Measurements from ENCODE around the gene BSPH1.
"Not testable (repeated sequence)": the region's sequence is repeated elsewhere in the genome, so short reads cannot be mapped to it uniquely, and the experiment has no call there.

The BSPH1 gene, protein sequence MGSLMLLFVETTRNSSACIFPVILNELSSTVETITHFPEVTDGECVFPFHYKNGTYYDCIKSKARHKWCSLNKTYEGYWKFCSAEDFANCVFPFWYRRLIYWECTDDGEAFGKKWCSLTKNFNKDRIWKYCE

DNA sequence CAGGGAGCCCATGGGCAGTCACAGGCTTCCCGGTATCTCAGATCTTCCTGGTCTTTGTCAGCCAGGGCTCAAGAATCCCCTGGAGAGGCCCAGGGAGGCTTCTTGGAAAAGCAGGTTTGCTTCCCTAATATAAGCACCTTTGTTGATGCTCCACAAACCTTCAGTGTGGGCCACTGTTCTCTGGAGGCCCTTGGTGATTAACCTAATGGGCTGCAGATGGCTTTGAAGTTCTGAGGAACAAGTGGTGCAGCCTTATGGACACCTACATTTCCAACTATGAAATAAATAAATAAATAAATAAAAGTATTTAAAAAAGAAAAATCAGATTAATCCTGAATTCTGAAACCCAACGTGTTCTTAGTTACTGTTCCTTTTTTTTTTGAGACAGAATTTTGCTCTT lies at the start of gene BSPH1:
Gene BSPH1, minus strand, starts transcription at position 101 of the 400 bp plus-strand sequence. Its CDS starts 89 bp downstream, at position 12.
- DNase-seq, result no peak

DNA sequence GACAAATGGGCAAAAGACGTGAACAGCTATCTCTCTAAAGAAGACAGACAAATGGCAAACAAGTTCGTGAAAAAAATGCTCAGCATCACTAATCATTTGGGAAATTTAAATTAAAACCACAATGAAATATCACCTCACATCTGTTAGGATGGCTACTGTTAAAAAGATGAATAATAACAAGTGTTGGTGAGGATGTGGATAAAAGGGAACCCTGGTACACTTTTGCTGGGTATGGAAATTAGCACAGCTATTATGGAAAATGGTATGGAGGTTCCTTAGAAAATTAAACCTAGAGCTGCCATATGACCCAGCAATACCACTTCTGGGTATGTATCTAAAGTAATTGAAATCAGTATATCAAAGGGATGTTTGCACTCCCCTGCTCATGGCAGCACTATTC lies 44.8 kb upstream of the BSPH1 start:
- DNase-seq, result no peak

DNA sequence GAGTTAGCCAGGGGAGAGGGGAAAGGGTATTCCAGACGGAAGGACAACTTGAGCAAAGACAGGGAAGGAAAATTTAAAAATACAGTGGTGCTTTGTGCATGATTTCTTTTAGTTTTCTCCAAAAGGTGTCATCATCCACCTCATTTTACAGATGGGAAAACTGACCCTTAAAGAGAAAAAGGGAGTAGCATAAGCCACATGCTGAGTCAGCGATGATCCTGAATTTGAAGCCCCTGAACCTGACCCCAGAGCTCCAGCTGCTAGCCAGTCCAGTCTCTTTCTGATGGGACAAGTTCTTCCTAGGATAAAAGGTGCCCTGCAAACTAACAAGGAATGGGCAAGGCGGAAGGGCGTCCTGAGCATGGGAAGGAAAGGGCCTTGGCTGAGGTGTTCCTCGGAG lies 41.6 kb upstream of the BSPH1 start:
- DNase-seq, result no peak

DNA sequence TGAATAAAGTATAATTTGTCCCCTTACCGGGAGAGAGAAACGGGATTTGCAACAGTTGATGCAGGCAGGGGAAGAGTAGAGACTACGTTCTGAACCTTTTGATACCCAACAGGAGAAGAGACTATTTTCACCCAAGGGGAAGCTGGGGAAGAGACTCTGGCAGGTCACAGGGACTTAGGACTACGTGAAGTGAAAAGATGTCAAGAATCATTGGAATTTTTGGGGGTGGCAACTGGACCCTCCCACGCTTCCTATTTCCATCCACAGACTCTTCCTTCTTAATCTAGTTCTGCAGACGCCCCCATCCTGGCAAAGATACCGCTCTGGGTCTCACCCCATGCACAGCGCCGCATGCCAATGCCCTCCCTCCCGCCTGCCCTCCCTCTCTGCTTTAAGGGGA lies 38.1 kb upstream of the BSPH1 start:
- DNase-seq, result no peak

DNA sequence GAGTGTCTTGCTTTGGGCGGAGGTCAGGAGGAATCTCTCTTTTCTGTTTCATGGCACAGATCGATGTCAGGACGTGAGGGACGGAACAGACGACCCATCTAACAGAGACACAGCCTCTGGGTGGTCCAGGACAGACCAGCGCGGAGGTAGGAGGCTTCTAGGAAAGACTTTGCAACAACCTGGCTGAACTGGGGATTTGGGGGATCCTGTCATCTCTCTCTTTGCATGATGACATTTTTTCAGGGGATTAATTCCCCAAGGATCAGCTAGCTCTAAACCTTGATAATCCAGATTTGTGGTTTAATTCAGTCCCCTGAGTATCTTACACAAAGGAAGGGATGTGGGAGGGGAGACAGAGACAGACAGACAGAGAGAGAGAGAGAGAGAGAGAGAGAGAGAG lies 37.5 kb upstream of the BSPH1 start:
- DNase-seq, result no peak

DNA sequence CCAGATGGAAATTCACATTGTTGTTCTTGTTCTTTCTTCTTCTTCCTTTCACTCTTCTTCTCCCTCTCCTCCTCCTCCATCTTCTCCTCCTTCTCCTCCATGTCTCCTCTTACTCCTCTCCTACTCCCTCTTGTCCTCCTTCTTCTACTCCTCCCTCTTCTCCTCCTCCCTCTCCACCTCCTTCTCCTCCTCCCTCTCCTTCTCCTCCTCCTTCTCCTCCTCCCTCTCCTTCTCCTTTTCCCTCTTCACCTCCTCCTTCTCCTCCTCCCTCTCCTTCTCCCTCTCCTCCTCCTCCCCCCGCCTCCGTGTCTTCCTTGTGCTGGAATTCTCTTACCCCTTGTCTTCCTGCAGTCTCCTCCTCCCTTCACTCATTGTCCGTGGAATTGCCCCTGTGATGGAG lies 33.5 kb upstream of the BSPH1 start:
- DNase-seq, result no peak

DNA sequence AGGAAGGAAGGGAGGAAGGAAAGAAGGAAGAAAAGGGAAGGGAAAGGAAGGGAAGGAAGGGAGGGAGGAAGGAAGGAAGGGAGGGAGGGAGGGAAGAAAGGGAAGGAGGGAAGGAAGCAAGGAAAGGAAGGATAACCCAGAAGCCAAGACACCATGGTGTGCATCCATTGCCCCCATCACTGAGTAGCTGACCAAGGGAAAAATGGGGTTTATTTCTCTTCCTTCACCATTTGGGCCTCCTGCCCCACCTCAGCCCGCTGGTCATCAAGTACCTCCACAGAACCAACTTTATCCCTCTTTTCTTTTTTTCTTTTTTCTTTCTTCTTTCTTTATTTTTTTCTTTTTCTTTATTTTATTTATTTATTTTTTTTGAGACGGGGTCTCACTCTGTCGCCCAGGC lies 31.5 kb upstream of the BSPH1 start:
- DNase-seq, result no peak

DNA sequence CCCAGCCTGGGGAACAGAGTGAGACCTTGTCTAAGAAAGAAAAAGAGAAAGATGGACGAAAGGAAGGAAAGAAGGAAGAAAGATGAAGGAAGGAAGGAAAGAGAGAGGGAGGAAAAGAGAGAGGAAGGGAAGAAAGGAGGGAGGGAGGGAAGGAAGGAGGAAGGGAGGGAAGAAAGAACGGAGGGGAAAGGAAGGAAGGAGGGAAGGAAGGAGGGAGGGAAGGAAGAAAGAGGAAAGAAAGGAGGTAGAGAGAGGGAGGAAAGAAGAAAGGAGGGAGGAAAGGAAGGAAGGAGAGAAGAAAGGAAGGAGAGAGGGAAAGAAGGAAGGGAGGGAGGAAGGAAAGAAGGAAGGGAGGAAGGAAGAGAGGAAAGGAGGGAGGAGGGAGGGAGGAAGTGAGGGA lies 31.0 kb upstream of the BSPH1 start:
- DNase-seq, result no peak

DNA sequence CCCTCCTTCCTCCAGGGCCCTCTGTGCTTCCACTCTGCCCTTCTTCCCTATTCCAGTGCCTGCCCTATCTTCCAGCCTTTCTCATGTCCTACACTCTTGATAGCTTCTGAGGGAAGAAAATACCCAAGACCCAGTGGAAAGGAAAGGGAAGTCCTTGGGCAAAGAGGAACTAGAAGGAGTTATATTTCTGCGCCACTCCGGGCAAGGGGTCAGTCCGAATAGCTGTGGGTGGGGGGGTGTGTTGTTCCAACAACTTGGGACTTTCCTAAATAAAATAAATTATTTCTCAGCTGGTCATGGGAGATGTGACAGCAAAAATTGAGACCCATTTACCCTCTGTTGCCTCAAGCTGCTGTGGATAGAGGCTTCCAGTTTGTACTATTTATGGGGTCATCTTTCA lies 28.7 kb upstream of the BSPH1 start:
- DNase-seq, result no peak

DNA sequence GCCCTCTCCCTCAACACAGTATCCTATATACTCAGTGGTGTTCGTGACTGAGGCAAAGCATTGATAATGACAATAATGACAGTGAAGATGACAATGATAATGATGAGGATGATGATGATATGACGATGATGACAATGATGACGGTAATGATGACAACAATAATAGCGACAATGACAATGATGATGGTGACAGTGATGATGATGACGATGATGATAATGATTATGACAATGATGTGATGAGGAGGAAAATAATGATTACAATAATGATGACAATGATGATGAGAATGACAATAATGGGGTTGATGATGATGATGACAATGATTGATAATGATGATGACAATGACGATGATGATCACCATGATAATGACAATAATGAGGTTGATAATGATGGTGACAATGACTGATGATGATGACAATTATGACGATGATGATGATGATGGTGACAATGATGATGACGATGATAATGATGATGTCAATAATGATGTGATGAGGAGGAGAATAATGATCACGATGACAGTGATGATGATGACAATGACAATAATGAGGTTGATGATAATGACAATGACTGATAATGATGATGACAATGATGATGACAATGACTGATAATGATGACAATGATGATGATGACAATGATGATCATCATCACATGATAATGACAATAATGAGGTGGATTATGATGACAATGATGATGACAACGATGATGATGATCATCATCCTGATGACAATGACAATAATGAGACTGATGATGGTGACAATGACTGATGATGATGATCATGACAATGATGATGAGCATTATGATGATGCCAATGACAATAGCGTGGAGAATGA lies 19.2 kb upstream of the BSPH1 start:
- DNase-seq, result no peak

DNA sequence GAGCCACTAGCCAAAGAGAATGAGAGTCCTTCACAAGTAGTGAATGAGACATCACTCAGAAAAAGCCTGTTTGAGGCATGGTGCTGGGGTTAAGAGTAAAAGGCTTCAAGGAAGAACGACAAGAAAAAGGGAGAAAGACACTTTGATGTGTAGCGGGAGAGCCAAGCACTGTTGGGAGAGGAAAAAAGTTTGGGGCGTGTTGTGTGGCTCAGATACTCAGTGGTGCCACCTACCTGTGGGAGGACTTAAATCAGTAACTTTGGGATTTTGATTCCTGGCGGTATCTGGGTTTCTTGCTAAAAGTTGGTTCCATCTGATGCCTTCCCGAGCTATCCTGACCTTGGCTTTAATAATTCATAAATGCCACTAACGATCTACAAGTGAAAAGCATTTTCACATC lies 14.8 kb upstream of the BSPH1 start:
- DNase-seq, result no peak

DNA sequence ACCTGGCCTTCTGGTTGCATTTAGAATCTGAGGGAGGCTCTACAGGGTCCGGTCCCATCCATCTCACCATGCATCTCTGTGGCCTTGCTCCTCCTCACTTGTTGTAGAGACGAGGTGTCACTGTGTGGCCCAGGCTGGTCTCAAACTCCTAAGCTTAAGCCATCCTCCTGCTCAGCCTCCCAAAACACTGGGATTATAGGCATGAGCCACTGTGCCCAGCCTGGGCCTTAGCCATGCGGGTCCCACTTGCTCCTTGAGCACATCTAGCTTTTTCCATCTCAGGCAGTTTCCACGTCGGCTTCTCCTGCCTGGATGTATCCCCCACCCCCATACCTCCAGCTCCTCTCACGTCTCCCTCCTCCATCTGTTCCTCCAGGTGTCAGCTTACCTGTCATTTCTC lies 12.3 kb upstream of the BSPH1 start:
- no peak for DNase-seq

DNA sequence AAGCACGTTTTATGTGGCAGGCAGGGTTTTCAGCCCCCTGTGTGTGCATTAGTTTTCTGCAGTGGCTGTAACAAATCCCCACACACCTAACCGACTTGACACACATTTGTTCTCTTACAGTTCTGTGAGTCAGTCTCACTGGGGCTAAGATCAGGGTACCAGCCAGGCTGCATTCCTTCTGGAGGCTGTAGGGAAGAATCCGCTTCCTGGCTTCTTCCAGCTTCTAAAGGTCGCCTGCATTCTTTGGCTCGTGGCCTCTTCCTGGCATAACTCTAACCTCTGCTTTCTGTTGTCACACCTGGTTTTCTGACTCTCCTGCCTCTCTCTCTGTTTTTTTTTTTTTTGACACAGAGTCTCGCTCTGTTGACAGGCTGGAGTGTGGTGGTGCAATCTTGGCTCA lies 8.9 kb upstream of the BSPH1 start:
- no peak for DNase-seq

DNA sequence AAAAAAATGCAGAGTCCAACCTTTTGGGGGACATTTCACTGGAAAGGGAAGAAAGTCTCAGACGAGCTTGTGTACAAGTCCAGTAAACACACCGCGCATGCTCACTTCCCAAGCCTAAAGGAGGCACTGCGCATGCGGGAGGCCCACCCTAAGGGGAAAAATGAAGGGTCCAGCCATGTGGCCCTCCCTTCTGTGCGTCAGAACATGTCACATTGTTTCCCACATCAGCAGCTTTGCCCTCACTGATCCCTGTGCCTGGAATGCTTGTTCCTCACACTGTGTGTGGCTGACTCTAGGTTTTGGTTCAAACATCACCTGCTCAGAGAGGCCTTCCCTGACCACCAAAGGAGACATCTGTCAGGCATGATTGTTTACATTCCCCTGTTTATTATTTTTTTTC lies 6.8 kb upstream of the BSPH1 start:
- DNase-seq, result no peak

DNA sequence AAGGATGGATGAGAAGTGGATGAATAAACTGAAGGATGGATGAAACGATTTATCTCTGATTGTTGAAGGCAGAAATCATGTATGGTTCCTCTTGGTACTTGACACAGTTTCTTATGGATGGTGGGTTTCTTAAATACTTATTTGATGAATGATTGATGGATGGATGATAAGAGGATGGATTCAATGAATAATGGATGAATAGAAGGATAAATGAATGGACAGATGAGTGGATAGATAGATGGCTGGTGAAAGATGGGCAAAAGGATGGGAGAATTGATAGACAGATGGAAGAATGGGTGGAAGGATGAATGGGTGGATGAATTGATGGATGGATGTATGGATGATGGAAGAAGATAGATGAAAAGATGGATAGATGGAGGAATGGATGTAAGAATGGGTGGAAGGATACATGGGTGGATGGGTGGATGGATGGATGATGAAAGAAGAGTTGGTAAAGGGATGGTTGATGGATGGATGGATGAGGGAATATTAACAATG lies 4.3 kb upstream of the BSPH1 start:
- DNase-seq, result no peak

DNA sequence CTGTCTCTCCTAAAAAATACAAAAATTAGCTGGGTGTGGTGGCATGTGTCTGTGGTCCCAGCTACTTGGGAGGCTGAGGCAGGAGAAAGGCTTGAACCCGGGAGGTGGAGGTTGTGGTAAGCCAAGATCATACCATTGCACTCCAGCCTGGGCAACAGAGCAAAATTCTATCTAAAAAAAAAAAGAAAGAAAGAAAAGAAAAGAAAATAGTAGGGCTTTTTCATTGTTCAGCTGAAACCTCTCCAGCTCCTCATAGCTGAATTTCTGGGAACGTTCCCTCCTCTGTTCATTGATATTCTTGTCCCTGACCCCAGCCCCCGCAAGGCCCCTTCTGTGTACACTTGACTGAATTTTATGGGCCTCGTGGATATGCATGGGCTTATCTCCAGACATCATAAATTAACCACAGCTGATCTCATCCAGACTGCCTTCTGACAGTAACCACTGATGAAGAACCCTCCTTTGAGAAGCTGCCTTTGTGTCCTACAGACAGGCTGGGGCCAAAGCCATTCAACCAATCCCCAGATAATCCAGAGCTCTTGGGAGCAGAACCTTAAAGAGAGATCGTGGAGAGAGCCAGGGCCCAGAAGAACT lies 2.3 kb upstream of the BSPH1 start, which contains the start of gene ELSPBP1:
Gene ELSPBP1, plus strand, starts transcription at position 424 of the 594 bp plus-strand sequence. CDS start 14,036 bp downstream, outside the sequence.
- DNase-seq, result no peak

DNA sequence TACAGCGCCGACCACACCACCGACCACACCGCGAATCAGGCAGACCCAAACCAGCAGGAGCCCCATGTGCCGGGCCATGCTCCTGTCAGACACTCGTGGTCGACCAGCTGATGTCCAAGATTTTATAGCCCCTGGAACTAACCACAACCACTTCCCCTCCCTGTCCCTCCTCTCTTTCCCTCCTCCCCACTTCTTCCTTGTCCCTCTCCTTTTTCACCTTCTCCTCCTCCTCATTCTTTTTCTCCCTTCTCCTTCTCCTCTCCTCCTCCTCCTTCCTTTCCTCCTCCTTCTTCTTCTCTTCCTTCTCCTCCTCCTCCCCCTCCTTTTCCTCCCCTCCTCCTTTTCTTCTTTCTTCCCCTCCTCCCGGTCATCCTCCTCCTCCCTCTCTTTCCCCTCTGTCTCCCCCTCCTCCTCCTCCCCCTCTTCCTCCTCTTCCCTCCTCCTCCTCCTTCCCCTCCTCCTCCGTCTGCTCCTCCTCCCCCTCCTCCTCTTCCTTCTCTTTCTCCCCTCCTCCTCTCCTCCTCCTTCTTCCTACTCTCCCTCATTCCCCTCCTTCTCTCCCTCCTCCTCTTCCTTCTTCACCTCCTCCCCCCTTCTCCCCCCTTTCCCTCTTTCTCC lies 670 bp downstream of the BSPH1 start:
- no peak for DNase-seq

DNA sequence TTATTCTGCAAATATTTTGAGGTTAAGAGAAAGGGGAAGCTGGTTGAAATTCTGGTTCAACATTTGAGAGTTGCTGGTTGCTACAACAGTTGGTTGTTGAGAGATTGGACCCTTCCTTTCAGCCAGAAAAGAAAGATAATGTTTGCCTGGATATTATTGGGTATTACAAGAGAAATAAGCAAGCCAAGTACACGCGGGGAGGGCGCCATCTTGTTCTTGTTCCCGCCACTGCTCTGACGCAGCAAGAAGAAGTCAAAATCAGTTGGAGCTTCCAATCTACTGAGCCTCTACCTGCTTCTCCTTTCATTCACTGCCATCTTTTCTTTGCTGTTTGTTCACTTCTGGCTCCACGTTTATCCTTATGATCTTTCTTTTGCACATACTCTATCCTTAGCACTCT lies 18.4 kb downstream of the BSPH1 start:
- DNase-seq, result no peak

DNA sequence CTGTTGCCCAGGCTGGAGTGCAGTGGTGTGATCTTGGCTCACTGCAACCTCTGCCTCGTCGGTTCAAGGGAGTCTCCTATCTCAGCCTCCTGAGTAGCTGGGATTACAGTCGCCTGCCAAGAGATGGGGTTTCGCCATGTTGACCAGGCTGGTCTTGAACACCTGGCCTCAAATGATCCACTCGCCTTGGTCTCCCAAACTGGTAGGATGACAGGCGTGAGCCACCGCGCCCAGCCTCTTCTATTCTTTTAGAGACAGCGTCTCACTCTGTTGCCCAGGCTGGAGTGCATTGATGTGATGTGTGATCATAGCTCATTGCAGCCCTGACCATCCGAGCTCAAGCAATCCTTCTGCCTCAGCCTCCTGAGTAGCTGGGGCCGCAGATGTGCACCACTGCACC lies 36.0 kb downstream of the BSPH1 start:
- DNase-seq, result not testable (repeated sequence)

DNA sequence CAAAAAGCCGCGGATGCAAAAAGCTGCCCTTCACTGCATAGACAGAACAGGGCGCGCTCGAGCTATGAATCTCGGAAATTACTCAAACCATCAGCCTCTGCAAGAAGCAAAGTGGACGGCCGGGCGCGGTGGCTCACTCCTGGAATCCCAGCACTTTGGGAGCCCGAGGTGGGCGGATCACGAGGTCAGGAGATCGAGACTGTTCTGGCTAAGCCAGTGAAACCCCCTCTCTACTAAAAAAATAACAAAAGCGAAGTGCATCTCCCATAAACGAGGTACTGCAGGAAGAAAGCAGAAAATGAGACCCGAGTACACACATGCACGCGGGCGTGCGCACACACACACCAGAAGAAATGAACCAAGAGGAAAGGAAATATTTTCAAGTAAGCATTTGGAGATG lies 39.8 kb downstream of the BSPH1 start:
- DNase-seq, result not testable (repeated sequence)

DNA sequence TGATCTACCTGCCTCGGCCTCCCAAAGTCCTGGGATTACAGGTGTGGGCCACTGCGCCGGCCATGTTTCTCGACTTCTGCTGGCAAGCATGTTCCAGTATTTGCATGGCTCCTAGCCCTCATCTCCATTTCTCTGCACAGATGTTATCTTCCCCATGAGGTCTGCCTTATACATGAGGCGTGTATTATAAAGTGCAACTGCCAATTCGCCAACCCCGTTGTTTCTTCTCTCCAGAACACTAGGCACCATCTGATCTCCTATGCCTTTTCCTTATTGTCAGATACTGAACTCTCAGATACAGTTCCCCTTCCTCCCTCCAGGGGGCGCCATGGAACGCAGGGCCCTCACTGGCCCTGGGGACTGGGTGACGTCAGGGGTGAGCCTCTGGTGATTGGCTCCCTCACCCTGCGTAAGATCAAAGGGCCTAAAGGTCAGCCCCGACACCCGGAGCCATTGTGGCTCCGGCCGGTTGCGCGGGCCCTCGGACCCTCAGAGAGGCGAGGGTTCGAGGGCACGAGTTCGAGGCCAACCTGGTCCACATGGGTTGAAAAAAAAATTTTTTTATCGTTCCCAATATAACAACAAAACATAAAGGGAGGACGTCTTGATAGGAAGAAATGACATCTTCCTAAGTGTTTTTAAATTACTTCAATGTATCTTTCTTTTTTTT lies 42.0 kb downstream of the BSPH1 start:
- not testable (repeated sequence) for DNase-seq

DNA sequence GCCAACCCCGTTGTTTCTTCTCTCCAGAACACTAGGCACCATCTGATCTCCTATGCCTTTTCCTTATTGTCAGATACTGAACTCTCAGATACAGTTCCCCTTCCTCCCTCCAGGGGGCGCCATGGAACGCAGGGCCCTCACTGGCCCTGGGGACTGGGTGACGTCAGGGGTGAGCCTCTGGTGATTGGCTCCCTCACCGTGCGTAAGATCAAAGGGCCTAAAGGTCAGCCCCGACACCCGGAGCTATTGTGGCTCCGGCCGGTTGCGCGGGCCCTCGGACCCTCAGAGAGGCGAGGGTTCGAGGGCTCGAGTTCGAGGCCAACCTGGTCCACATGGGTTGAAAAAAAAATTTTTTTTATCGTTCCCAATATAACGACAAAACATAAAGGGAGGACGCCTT lies 63.4 kb downstream of the BSPH1 start:
- DNase-seq, result not testable (repeated sequence)

DNA sequence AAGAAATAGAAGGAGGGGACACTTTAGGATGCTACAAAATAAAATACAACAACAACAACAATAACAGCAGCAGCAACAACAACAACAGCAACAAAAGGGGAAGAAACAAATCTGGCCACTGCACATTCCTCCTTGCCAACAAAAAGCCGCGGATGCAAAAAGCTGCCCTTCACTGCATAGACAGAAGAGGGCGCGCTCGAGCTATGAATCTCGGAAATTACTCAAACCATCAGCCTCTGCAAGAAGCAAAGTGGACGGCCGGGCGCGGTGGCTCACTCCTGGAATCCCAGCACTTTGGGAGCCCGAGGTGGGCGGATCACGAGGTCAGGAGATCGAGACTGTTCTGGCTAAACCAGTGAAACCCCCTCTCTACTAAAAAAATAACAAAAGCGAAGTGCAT lies 71.9 kb downstream of the BSPH1 start:
- DNase-seq, result not testable (repeated sequence)
